ENCODE measurements around the gene PDAP1. TPM values are rescaled to one million over a fixed set of nuclear protein-coding genes. Genes with fewer than 3 reads are reported as not detected.

Gene PDAP1
- total RNA-seq, result 22.6 and 26.3 TPM in 2 replicates

DNA sequence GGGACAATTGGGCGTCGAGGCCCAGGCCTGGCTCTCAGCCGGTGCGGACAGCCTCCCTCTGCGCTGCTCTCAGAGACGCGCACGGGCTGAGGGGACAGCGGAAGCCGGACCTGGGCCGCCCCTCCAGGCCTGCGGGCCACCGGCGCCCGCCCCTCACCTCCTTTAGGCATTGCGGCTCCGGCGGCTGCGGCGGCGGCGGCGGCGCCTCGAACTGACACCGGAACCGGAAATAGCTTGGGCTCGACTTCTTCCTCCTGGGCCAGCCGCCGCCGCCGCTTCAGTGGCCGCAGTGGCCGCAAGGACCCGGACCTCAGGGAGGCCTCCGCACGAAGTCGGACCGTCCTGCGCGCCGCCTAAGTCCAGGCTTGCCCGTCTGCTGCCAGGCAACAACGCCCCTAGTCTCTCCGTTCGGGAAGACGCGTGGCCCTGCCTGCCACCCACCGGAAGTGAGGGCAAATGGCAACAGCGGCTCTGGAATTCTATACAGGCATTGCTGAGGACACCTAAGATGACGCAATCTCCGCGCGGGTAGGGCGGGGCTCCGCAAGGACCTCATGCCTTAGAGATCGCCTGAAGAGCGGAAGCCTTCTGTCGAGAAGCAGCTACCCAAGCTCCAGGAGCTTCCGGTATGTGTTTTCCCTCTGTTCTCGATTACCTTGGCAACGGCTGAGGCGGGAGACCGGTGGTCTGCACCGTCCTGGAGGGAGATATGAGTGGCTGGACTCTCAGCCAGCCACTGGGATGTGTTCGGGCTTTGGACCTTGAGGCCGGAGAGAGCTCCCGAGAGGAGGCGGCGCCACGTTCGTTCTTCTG is at the start of gene PDAP1, which contains the start of gene BUD31:
Gene PDAP1 (minus strand): TSS at position 219 of the 813 bp plus-strand sequence. CDS start 49 bp downstream, at position 170.
Gene BUD31 (plus strand): TSS at position 591 of the 813 bp plus-strand sequence. CDS start 2,124 bp downstream, outside the sequence.

GRCh38 chr7:99438573-99439480 is 30.4 kb upstream of the PDAP1 start, which contains the start of the genes CPSF4 and PTCD1:
Gene CPSF4, plus strand, starts transcription at chr7:99438943. Its CDS starts 140 bp downstream, at chr7:99439083.
Gene PTCD1, minus strand, starts transcription at chr7:99438798. Its CDS starts 3,556 bp downstream, at chr7:99435242.

GRCh38 chr7:99374111-99375064 is 34.0 kb downstream of the PDAP1 start, which contains the start of gene ARPC1B:
Gene ARPC1B, plus strand, starts transcription at chr7:99374730. Its CDS starts 10,985 bp downstream, at chr7:99385715.

Other genes starting within 250 kb of the PDAP1 start
- gene KPNA7, start 200.5 kb downstream of the PDAP1 start, total RNA-seq, result not detected in 2 replicates
- not detected in 2 replicates for gene MYH16, start 135.8 kb downstream of the PDAP1 start, total RNA-seq
- 198 and 257 TPM in 2 replicates for gene ARPC1A, start 82.7 kb downstream of the PDAP1 start, total RNA-seq
- 359 and 812 TPM in 2 replicates for gene ARPC1B, start 33.9 kb downstream of the PDAP1 start, total RNA-seq
- 61.6 and 70.4 TPM in 2 replicates for gene BUD31, start 372 bp upstream of the PDAP1 start, total RNA-seq
- gene PTCD1, start 30.2 kb upstream of the PDAP1 start, total RNA-seq, result 6.8 and 7.8 TPM in 2 replicates
- 24.5 and 31.0 TPM in 2 replicates for gene CPSF4, start 30.3 kb upstream of the PDAP1 start, total RNA-seq
- gene ATP5MF, start 57.6 kb upstream of the PDAP1 start, total RNA-seq, result 122 and 167 TPM in 2 replicates
- 3.6 and 4.2 TPM in 2 replicates for gene ZNF789, start 64.3 kb upstream of the PDAP1 start, total RNA-seq
- gene ZNF394, start 91.7 kb upstream of the PDAP1 start, total RNA-seq, result 15.5 and 19.4 TPM in 2 replicates
- 8.1 and 10.5 TPM in 2 replicates for gene ZKSCAN5, start 96.1 kb upstream of the PDAP1 start, total RNA-seq
- 5.5 and 7.3 TPM in 2 replicates for gene FAM200A, start 143.5 kb upstream of the PDAP1 start, total RNA-seq
- gene ZNF655, start 150.0 kb upstream of the PDAP1 start, total RNA-seq, result 52.6 and 62.3 TPM in 2 replicates
- 0.52 and 1.1 TPM in 2 replicates for gene TMEM225B, start 189.7 kb upstream of the PDAP1 start, total RNA-seq
- 11.8 and 12.9 TPM in 2 replicates for gene ZSCAN25, start 208.3 kb upstream of the PDAP1 start, total RNA-seq

Measured in smooth muscle cell of the pulmonary artery (primary cell).